ENCODE results near the gene GPR35.

Gene GPR35

GRCh38 chr2:240624950-240625621, at the start of gene GPR35:
TSS of gene GPR35 (plus strand) at chr2:240625480. CDS start at chr2:240629953, 4,473 bp downstream.
- H3K27ac Mint-ChIP-seq: peak within 1 kb of the TSS; percentile 83
- H3K4me3 Mint-ChIP-seq: peak within 1 kb of the TSS; percentile 72
- no peaks in the 10 kb centered on the region for H3K9me3 Mint-ChIP-seq
- no peaks in the 10 kb centered on the region for H3K27me3 Mint-ChIP-seq (ENCODE audit: low read depth)
- peaks cover 9% of the 10 kb centered on the region for H3K36me3 Mint-ChIP-seq (ENCODE audit: low read depth)
- peaks cover 37% of the 10 kb centered on the region for H3K4me1 Mint-ChIP-seq (ENCODE audit: low read depth)

GRCh38 chr2:240576036-240576435, 49.2 kb upstream of the GPR35 start:
- H3K27ac Mint-ChIP-seq: no peak overlapping the region
- no peak overlapping the region for H3K4me3 Mint-ChIP-seq
- peaks cover 15% of the 10 kb centered on the region for H3K36me3 Mint-ChIP-seq (ENCODE audit: low read depth)
- H3K4me1 Mint-ChIP-seq (ENCODE audit: low read depth): peaks cover 22% of the 10 kb centered on the region
- H3K9me3 Mint-ChIP-seq: no peaks in the 10 kb centered on the region
- H3K27me3 Mint-ChIP-seq (ENCODE audit: low read depth): no peaks in the 10 kb centered on the region

DNA sequence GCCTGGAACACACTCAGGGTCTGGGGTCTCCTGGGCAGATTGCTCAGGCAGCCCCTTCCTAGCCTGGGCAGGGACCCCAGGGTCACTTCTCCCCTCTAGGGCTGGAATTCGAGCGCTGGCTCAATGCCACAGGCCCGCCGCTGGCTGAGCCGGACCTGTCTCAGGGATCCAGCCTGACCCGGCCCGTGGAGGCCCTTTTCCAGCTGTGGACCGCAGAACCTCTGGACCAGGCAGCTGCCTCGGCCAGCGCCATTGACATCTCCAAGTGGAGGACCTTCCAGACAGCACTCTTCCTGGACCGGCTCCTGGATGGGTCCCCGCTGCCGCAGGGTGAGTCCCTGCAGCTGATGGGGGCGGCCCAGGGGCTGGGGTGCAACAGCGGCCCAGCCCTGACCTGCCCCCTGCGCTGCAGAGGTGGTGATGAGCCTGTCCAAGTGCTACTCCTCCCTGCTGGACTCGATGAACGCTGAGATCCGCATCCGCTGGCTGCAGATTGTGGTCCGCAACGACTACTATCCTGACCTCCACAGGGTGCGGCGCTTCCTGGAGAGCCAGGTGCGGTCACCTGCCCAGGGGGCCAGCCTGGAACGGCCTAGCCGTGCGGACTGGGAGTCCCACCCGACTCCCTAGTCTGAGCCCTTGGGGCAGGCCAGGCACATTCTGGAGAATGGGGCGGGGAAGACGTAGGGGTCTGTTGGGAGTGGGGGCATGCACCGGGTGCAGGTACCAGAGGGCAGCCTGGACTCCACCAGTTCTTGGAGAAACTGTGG, 48.7 kb upstream of the GPR35 start:
- no peak overlapping the region for H3K27ac Mint-ChIP-seq
- peaks cover 18% of the 10 kb centered on the region for H3K4me1 Mint-ChIP-seq (ENCODE audit: low read depth)
- peaks cover 13% of the 10 kb centered on the region for H3K36me3 Mint-ChIP-seq (ENCODE audit: low read depth)
- H3K4me3 Mint-ChIP-seq: no peak overlapping the region
- H3K9me3 Mint-ChIP-seq: no peaks in the 10 kb centered on the region
- H3K27me3 Mint-ChIP-seq (ENCODE audit: low read depth): no peaks in the 10 kb centered on the region

GRCh38 chr2:240577281-240578109, 47.8 kb upstream of the GPR35 start:
- no peak overlapping the region for H3K4me3 Mint-ChIP-seq
- peaks cover 15% of the 10 kb centered on the region for H3K36me3 Mint-ChIP-seq (ENCODE audit: low read depth)
- no peaks in the 10 kb centered on the region for H3K9me3 Mint-ChIP-seq
- H3K27me3 Mint-ChIP-seq (ENCODE audit: low read depth): no peaks in the 10 kb centered on the region
- H3K4me1 Mint-ChIP-seq (ENCODE audit: low read depth): peaks cover 19% of the 10 kb centered on the region
- H3K27ac Mint-ChIP-seq: no peak overlapping the region

- H3K36me3 Mint-ChIP-seq (ENCODE audit: low read depth): peaks cover 15% of the 10 kb centered on the region
- H3K4me3 Mint-ChIP-seq: no peak overlapping the region
- H3K9me3 Mint-ChIP-seq: no peaks in the 10 kb centered on the region
- H3K27me3 Mint-ChIP-seq (ENCODE audit: low read depth): no peaks in the 10 kb centered on the region
- peaks cover 21% of the 10 kb centered on the region for H3K4me1 Mint-ChIP-seq (ENCODE audit: low read depth)
- H3K27ac Mint-ChIP-seq: no peak overlapping the region
Observed at GRCh38 chr2:240578110-240578450, 47.2 kb upstream of the GPR35 start.

GRCh38 chr2:240578488-240578887, 46.8 kb upstream of the GPR35 start:
- Mint-ChIP-seq H3K27me3 (ENCODE audit: low read depth) (no peaks in the 10 kb centered on the region), H3K4me1 (ENCODE audit: low read depth) (peaks cover 21% of the 10 kb centered on the region), H3K4me3 (no peak overlapping the region), H3K36me3 (ENCODE audit: low read depth) (peaks cover 15% of the 10 kb centered on the region), H3K27ac (no peak overlapping the region), H3K9me3 (no peaks in the 10 kb centered on the region)

DNA sequence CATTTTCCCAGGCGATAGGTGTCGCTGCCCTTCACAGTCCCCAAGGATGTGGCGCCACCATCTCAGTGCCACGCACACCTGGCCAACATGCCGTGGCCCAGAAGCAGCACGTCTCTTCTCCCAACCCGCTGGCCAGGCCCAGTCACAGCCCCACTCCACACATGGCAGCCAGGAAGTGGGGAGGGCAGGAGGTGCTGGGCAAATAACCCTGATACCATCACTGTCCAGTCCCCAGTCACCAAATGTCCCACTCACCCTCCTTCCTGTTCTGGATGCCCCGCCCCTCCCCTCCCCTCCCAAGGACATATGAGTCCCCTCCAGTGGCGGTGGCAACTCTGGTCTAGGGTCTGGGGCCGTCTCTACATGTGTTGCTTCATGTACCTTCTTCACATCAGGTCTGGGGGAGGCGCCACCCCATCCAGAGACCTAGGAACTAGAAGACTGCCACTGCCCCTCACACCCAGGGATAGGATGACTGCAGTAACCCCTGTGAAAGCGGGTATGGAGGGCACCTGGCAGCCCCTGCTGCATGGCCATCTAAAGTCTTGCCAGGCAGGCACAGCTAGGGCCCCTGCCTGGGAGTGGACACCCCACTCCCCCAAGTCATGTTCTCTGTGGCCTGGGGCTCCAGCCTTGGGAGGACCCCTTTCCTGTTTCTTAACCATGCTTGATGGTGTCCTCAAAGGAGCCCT, 46.1 kb upstream of the GPR35 start:
- no peaks in the 10 kb centered on the region for H3K9me3 Mint-ChIP-seq
- H3K4me3 Mint-ChIP-seq: no peak overlapping the region
- peak overlapping the region; percentile 64 for H3K27ac Mint-ChIP-seq
- H3K4me1 Mint-ChIP-seq (ENCODE audit: low read depth): peaks cover 22% of the 10 kb centered on the region
- H3K36me3 Mint-ChIP-seq (ENCODE audit: low read depth): peaks cover 15% of the 10 kb centered on the region
- no peaks in the 10 kb centered on the region for H3K27me3 Mint-ChIP-seq (ENCODE audit: low read depth)

- Mint-ChIP-seq H3K4me1 (ENCODE audit: low read depth) (peaks cover 29% of the 10 kb centered on the region), H3K9me3 (no peaks in the 10 kb centered on the region), H3K27ac (peak overlapping the region; percentile 64), H3K36me3 (ENCODE audit: low read depth) (peaks cover 15% of the 10 kb centered on the region), H3K4me3 (no peak overlapping the region), H3K27me3 (ENCODE audit: low read depth) (no peaks in the 10 kb centered on the region)
Observed at GRCh38 chr2:240579771-240580614, 45.3 kb upstream of the GPR35 start.

DNA sequence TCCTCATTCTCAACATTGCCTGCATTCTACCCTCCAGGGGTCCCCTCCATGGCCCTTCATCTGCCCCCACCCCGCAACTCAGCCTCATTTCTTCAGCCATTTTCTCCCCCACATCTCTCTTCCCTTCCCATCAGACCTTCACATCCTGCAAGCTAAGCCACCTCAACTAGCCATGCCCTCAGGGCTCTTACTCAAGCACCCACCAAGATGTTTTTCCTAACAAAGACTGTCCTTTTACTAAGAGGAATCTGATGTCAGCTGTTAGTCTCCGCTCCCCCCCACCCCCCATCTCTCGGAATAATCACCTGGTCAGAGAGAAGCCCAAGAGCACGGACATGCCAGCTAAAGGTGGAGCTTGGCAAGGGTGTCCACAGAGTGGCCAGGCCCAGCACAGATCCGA, 43.5 kb upstream of the GPR35 start:
- peaks cover 31% of the 10 kb centered on the region for H3K4me1 Mint-ChIP-seq (ENCODE audit: low read depth)
- no peaks in the 10 kb centered on the region for H3K27me3 Mint-ChIP-seq (ENCODE audit: low read depth)
- H3K9me3 Mint-ChIP-seq: no peaks in the 10 kb centered on the region
- H3K27ac Mint-ChIP-seq: no peak overlapping the region
- peaks cover 15% of the 10 kb centered on the region for H3K36me3 Mint-ChIP-seq (ENCODE audit: low read depth)
- no peak overlapping the region for H3K4me3 Mint-ChIP-seq

GRCh38 chr2:240582781-240583180, 42.5 kb upstream of the GPR35 start:
- H3K36me3 Mint-ChIP-seq (ENCODE audit: low read depth): peaks cover 16% of the 10 kb centered on the region
- H3K4me1 Mint-ChIP-seq (ENCODE audit: low read depth): peaks cover 35% of the 10 kb centered on the region
- H3K27ac Mint-ChIP-seq: no peak overlapping the region
- no peaks in the 10 kb centered on the region for H3K9me3 Mint-ChIP-seq
- H3K27me3 Mint-ChIP-seq (ENCODE audit: low read depth): no peaks in the 10 kb centered on the region
- H3K4me3 Mint-ChIP-seq: no peak overlapping the region

GRCh38 chr2:240583774-240584173, 41.5 kb upstream of the GPR35 start:
- Mint-ChIP-seq H3K36me3 (ENCODE audit: low read depth) (peaks cover 18% of the 10 kb centered on the region), H3K27ac (no peak overlapping the region), H3K4me3 (no peak overlapping the region), H3K4me1 (ENCODE audit: low read depth) (peaks cover 45% of the 10 kb centered on the region), H3K9me3 (no peaks in the 10 kb centered on the region), H3K27me3 (ENCODE audit: low read depth) (no peaks in the 10 kb centered on the region)

DNA sequence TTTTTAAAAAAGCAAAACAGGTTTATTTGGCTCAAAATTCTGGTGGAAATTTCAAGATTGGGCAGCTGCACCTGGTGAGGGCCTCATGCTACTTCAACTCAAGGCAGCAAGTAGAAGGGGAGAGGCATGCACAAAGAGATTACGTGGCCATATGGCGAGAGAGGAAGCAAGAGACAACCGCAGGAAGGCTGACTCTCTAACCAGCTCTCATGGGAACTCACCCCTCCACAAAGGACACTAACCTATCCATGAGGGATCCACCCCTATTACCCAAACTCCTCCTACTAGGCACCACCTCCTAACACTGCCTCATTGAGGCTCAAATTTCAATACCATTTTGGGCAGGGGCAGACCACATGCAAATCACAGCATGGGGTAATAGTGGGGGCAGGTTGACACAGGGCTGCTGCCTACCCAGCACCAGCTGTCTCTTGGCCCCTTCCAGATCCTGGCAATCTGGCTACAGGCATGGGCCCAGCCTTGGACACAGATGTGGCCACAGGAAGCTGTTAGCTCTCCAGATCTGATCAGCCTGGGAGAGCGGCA, 40.7 kb upstream of the GPR35 start:
- Mint-ChIP-seq H3K27me3 (ENCODE audit: low read depth) (no peaks in the 10 kb centered on the region), H3K27ac (peak overlapping the region; percentile 14), H3K36me3 (ENCODE audit: low read depth) (peaks cover 16% of the 10 kb centered on the region), H3K4me3 (peak overlapping the region; percentile 94), H3K9me3 (no peaks in the 10 kb centered on the region), H3K4me1 (ENCODE audit: low read depth) (peaks cover 44% of the 10 kb centered on the region)

GRCh38 chr2:240585101-240585500, 40.2 kb upstream of the GPR35 start:
- peaks cover 16% of the 10 kb centered on the region for H3K36me3 Mint-ChIP-seq (ENCODE audit: low read depth)
- peaks cover 39% of the 10 kb centered on the region for H3K4me1 Mint-ChIP-seq (ENCODE audit: low read depth)
- peak overlapping the region; percentile 94 for H3K4me3 Mint-ChIP-seq
- H3K27me3 Mint-ChIP-seq (ENCODE audit: low read depth): no peaks in the 10 kb centered on the region
- peak overlapping the region; percentile 14 for H3K27ac Mint-ChIP-seq
- H3K9me3 Mint-ChIP-seq: no peaks in the 10 kb centered on the region

Measured in T-helper 1 cell treated with Interleukin-12 subunit alpha and Interleukin-12 subunit beta and Interleukin-4 antibody, amounts not matched to agents 30 μg/mL and 1 μg/mL, for 36 hours (primary cell).